HG03558 (cell line): Measurements from ENCODE around the gene AIFM1.
"Not testable (repeated sequence)": the region's sequence is repeated elsewhere in the genome, so short reads cannot be mapped to it uniquely, and the experiment has no call there.

Experiments used
- ATAC-seq: cut with Tn5 transposase; IDR thresholded peaks from one replicate; pipeline ENCODE4 v1.9.1; 2021; ENCODE audit warnings: moderate number of reproducible peaks; ENCODE audit not compliant: unreplicated experiment; ENCODE audit errors: extremely low read depth

AIFM1 gene

DNA sequence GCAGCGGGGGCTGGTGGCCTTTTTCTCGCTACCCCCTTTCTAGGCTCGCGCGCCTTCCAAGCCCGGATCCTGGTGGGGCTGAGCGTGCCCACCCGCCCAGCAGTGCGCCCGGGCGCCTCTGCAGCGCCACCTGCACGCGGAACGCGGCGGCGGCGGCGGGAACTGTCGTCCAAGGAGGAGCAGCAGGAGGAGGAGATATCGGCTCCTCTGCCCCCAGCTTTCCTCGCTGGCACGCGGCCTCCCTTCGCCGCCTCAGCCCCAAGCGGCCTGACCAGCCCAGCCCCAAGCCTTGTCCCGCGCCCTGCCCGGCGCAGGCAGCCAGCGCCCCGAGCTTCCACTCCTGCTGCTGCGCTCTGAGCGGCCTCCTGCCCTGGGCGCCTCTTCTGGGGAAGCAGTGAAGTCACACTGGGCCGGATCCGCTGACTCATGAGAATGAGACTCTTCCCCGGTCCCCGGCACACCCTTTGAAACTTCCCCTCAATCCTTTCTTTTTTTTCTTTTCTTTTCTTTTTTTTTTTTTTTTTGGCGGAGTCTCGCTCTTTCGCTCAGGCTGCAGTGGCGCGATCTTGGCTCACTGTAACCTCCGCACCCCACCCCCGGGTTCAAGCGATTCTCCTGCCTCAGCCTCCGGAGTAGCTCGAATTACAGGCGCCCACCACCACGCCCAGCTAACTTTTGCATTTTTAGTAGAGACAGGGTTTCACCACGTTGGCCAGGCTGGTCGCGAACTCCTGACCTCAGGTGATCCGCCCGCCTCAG, 44.7 kb downstream of the AIFM1 start:
- ATAC-seq, result no peak

GRCh38 chrX:130120321-130120731, 45.3 kb downstream of the AIFM1 start:
- ATAC-seq, result no peak

GRCh38 chrX:130119312-130119898, 46.2 kb downstream of the AIFM1 start:
- ATAC-seq, result no peak

DNA sequence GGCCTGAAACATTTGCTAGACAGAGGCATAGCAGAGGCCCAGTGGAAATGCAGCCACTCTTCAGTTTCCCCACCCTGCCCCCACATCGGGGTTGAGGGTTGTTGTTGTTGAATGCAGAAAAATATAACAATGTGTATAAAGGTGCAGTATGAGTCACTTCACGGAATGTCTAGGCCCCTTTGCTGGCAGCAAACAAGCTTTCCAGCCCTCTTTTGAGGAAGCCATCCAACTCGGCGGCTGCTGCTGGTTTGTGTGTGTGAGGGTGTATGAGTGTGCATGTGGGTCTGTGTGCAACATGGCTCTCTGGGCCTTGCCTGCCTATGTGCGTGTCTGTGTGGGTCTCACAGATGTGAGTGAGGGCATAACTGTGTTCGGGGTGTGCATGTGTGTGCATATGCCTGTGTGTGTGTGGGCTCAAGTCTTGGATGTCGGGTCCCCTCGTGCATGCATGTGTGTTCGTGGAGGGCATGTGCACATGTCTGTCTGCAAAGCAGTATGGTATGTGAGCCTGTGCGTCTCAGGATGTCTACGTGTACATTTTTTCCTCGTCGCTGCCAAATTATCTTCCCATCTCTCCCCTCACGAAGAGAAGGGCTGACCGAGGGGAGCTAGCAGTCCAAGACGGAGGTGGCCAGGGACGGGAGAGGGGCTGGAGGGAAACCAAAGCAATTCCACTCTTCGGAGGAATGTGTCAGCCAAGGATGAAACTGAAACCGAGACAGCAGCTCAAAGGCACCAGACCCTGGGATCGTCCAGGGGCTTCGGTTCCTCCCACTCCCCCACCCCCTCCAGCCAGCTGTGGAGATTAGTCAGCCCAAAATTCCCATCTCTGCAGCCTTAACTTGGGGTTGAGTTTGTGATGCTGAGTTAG, 47.0 kb downstream of the AIFM1 start:
- ATAC-seq, result no peak

GRCh38 chrX:130117166-130117565, 48.5 kb downstream of the AIFM1 start:
- ATAC-seq, result no peak

GRCh38 chrX:130115119-130115885, 50.3 kb downstream of the AIFM1 start:
- not testable (repeated sequence) for ATAC-seq

DNA sequence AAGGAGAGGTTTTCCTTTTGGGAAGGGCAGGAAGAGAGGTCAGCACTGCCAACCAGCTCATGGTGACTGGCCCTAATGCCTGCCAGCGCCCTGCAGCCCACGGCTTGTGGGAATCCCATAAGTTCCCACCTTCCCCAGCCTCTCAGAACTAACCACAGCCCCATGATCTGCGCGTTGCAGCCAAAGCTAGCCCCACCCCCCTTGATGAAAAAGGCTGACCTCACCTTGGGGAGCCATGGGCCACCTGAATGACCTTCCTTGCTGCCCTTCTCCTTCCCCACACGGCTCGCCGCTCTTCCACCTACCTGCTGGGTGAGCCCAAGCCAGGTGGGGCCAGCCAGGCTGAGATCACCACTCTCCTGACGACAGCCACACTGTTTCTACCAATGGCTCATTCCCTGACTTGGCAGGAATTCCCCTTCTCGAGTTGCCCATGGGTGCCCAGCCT, 51.5 kb downstream of the AIFM1 start:
- ATAC-seq, result no peak

- ATAC-seq, result no peak
These were observed 54.2 kb downstream of the AIFM1 start for GRCh38 chrX:130111220-130112154.

GRCh38 chrX:130110379-130111219, 55.0 kb downstream of the AIFM1 start, which contains the start of gene ELF4:
ELF4 (minus strand) TSS chrX:130110497; CDS start chrX:130081330, 29,167 bp downstream.
- ATAC-seq, result no peak

DNA sequence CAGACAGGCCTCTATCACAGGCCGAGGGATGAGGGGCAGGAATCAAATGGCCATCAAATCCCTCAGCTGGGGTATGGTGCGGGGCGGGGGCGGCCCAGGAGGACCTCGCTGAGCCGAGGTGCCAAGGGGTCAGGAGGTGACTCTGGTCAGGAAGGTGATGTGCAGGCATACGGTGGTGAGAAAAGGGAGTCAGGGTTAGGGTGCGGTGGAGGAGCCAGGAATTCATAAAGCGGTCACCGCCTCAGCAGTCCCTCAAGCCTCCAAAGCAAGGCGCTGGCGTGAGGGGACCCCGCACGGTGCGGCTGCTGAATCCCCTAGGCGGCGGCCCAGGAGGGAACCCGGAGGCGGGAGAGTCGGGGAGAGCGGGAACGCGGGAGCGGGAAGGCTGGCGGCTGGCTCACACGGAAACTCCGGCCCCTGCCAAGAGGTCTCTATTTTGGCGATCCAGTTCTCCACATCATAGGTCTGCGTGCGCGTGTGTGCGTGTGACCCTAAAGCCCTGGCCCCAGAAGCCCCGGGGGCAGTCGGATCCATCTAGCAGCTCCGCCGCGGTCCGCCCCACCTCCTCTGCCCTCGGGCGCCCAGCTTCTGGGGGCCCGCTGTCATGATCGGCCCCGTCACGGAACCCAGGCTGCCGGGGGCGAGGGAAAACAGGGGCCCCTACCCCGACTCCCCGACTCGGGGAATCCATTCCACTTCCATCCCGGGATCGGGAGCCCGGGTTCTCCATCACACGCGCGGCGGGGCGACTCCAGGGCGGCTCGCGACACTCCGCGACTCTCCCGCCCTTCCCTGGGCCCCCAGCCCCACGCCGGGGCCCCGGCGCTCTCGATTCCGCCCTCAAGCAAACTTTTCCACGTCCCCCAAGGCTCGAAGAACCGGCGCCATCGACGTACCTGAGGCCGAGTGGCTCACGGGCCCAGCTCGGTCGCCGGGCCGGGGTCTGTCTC, 55.9 kb downstream of the AIFM1 start:
- ATAC-seq, result no peak

DNA sequence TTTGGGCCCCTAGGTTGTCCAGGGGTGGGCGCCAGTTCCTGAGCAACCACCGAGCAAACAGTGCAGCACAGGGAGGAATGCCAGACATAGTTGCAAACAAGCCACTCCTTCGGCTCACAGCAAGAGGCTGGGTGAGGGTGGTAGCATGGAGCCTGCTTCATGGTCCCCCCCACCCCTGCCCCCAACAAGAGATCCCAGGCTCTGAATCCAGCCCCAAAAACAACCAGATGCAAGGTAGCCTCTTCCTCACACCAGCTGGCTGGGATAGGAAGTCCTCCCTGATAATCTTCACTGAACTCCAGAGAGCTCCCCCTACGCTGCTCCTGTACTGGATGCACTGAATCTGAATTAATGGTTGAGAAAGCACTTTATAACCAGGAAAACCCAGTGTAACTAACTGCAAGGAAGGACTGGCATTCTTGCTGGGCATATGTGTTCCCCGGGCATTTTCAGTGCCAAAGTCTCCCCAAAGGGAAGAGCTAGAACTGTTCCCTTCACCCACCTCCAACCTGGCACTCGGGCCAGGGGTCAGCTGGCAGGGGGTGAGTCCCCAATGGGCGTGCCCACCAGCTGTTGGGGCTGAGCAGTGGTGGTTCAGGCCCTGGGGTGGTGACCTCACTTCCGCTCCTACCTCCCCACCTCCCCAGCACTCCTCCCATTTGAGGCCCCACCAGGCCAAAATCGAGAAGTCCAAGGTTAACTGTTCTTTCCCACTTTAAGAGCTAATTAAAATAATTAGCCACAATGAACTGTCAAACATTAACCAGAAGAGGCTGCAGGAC, 56.8 kb downstream of the AIFM1 start:
- peak; percentile 61 for ATAC-seq

- ATAC-seq, result no peak
These were observed 59.6 kb downstream of the AIFM1 start for GRCh38 chrX:130106071-130106470.

DNA sequence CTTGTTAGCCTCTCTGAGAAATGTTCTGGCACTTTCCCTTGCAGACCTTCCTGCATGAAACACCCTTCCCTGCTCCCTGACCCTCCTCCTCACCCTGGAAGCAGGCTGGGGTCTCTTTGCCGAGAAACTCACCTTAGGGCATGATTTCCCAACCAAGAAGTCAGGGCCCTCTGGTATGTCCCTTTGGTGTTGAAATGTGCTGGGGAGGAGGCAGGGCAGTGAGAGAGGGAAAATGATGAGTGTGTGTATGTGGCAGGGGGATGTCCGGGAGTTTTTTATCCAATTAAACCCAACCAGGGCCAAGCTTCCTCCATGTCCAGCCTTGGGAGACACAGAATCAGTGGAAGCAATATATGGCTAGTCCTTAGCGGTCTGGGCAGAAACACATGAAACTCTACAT, 60.4 kb downstream of the AIFM1 start:
- ATAC-seq, result no peak

DNA sequence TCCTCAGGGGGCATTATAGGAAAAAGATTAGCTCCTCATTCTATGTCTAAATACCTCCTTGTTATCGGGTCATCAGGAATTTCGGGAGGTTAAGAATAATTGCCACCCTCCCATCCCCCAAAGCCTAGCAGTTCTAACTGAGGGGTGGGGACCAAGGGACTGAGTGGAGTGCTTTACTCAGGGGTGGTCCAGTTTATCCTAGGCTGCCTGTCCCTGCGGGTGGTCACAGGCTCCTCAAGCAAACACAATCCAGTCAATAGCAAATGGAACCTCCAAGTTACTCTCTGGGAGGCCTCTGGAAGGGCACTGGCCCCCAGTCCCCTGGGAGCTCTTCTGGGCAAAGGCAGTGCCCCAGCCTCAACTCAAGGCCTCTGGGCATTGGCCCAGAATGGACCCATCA, 62.0 kb downstream of the AIFM1 start:
- ATAC-seq, result no peak

- no peak for ATAC-seq
These were observed 65.5 kb downstream of the AIFM1 start for GRCh38 chrX:130100180-130100579.

DNA sequence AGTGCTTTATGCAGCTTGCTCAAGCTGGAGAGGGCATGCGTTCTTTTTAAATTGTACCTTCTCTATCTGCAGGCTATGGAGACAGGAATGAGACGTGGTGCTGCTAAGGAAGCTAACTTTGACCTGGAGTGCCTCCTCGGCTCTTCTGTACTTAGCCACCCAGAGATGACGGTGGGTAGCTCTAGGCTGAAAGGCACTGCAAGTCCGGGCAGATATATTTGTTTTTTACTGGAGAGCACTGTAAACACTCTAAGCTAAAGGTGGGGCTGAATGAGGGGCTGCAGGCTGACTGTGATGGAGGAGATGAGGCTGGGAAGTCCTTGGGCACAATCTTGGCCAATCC, 67.5 kb downstream of the AIFM1 start:
- no peak for ATAC-seq
